Measurements from ENCODE around the gene ATAD3A.
"Not testable (repeated sequence)": the region's sequence is repeated elsewhere in the genome, so short reads cannot be mapped to it uniquely, and the experiment has no call there.

ATAD3A gene

GRCh38 chr1:1482856-1483255 lies 29.1 kb upstream of the ATAD3A start:
- no peak for DNase-seq

GRCh38 chr1:1483714-1484113 lies 28.2 kb upstream of the ATAD3A start:
- no peak for DNase-seq
- no peak for TF ChIP-seq GATA1 (IDR thresholded peaks at IDR 0.05; ENCODE audit: low read depth, low read length)
- no peak for TF ChIP-seq POLR2A (IDR thresholded peaks at IDR 0.05; ENCODE audit: low read length)

More at GRCh38 chr1:1482856-1483255, 29.1 kb upstream of the ATAD3A start:
- TF ChIP-seq POLR2A (IDR thresholded peaks at IDR 0.05; ENCODE audit: low read length), result no peak
- no peak for TF ChIP-seq GATA1 (IDR thresholded peaks at IDR 0.05; ENCODE audit: low read depth, low read length)

- DNase-seq, result not testable (repeated sequence)
Observed at GRCh38 chr1:1484976-1485750, 26.8 kb upstream of the ATAD3A start.

GRCh38 chr1:1485755-1486317 lies 26.1 kb upstream of the ATAD3A start:
- DNase-seq, result not testable (repeated sequence)

GRCh38 chr1:1487701-1488100 lies 24.3 kb upstream of the ATAD3A start:
- DNase-seq, result no peak
- TF ChIP-seq GATA1 (IDR thresholded peaks at IDR 0.05; ENCODE audit: low read depth, low read length) (no peak), POLR2A (IDR thresholded peaks at IDR 0.05; ENCODE audit: low read length) (no peak)

GRCh38 chr1:1489231-1489630 lies 22.7 kb upstream of the ATAD3A start:
- DNase-seq, result no peak

GRCh38 chr1:1489861-1490260 lies 22.1 kb upstream of the ATAD3A start:
- no peak for TF ChIP-seq POLR2A (IDR thresholded peaks at IDR 0.05; ENCODE audit: low read length)
- TF ChIP-seq GATA1 (IDR thresholded peaks at IDR 0.05; ENCODE audit: low read depth, low read length), result no peak
- no peak for DNase-seq

More at GRCh38 chr1:1489231-1489630, 22.7 kb upstream of the ATAD3A start:
- TF ChIP-seq POLR2A (IDR thresholded peaks at IDR 0.05; ENCODE audit: low read length) (no peak), GATA1 (IDR thresholded peaks at IDR 0.05; ENCODE audit: low read depth, low read length) (no peak)

GRCh38 chr1:1490633-1491230 lies 21.2 kb upstream of the ATAD3A start:
- TF ChIP-seq GATA1 (IDR thresholded peaks at IDR 0.05; ENCODE audit: low read depth, low read length), result no peak
- no peak for TF ChIP-seq POLR2A (IDR thresholded peaks at IDR 0.05; ENCODE audit: low read length)
- no peak for DNase-seq

- DNase-seq, result no peak
- TF ChIP-seq POLR2A (IDR thresholded peaks at IDR 0.05; ENCODE audit: low read length) (no peak), GATA1 (IDR thresholded peaks at IDR 0.05; ENCODE audit: low read depth, low read length) (no peak)
Observed at GRCh38 chr1:1491601-1492000, 20.4 kb upstream of the ATAD3A start.

GRCh38 chr1:1494311-1494710 lies 17.7 kb upstream of the ATAD3A start:
- DNase-seq, result not testable (repeated sequence)

GRCh38 chr1:1495461-1495975 lies 16.4 kb upstream of the ATAD3A start:
- DNase-seq, result not testable (repeated sequence)

- peak; percentile 61 for TF ChIP-seq POLR2A (IDR thresholded peaks at IDR 0.05; ENCODE audit: low read length)
- peak; percentile 80 to 85 for DNase-seq
Observed at GRCh38 chr1:1504777-1505365, 7.1 kb upstream of the ATAD3A start.

- TF ChIP-seq POLR2A (IDR thresholded peaks at IDR 0.05; ENCODE audit: low read length), result peak; percentile 48
- DNase-seq, result peak; percentile 66 to 73
Observed at GRCh38 chr1:1505366-1505798, 6.6 kb upstream of the ATAD3A start.

- DNase-seq, result not testable (repeated sequence)
Observed at GRCh38 chr1:1505801-1506200, 6.2 kb upstream of the ATAD3A start.

GRCh38 chr1:1507305-1507704 lies 4.7 kb upstream of the ATAD3A start:
- DNase-seq, result no peak
- no peak for TF ChIP-seq POLR2A (IDR thresholded peaks at IDR 0.05; ENCODE audit: low read length)
- TF ChIP-seq GATA1 (IDR thresholded peaks at IDR 0.05; ENCODE audit: low read depth, low read length), result no peak

GRCh38 chr1:1508775-1509464 lies 3.0 kb upstream of the ATAD3A start:
- DNase-seq, result not testable (repeated sequence)

- not testable (repeated sequence) for DNase-seq
Observed at GRCh38 chr1:1509465-1509850, 2.5 kb upstream of the ATAD3A start.

All from erythroblast (primary cell).